Measurements from ENCODE around the gene FANCD2.
"Not testable (repeated sequence)": the region's sequence is repeated elsewhere in the genome, so short reads cannot be mapped to it uniquely, and the experiment has no call there.

The FANCD2 gene

GRCh38 chr3:10115326-10116137 lies 89.3 kb downstream of the FANCD2 start, which contains the start of gene BRK1:
TSS of gene BRK1 (plus strand) at chr3:10115675. CDS start at chr3:10115702, 27 bp downstream.
- peak; percentile 90 to 92 for DNase-seq

- DNase-seq: no peak
Observed at GRCh38 chr3:10116138-10116460, 89.9 kb downstream of the FANCD2 start.

- DNase-seq: no peak
Observed at GRCh38 chr3:10116928-10117327, 90.7 kb downstream of the FANCD2 start.

- DNase-seq: no peak
Observed at GRCh38 chr3:10119376-10119775, 93.1 kb downstream of the FANCD2 start.

GRCh38 chr3:10121064-10121463 lies 94.8 kb downstream of the FANCD2 start:
- DNase-seq: no peak

- no peak for DNase-seq
Observed at GRCh38 chr3:10122724-10123123, 96.5 kb downstream of the FANCD2 start.

GRCh38 chr3:10135872-10136271 lies 109.6 kb downstream of the FANCD2 start:
- not testable (repeated sequence) for DNase-seq

GRCh38 chr3:10136426-10137005 lies 110.3 kb downstream of the FANCD2 start:
- no peak for DNase-seq

GRCh38 chr3:10137178-10137577 lies 110.9 kb downstream of the FANCD2 start:
- no peak for DNase-seq

- no peak for DNase-seq
Observed at GRCh38 chr3:10140996-10141546, 114.8 kb downstream of the FANCD2 start.

- DNase-seq: no peak
Observed at GRCh38 chr3:10142707-10143560, 116.7 kb downstream of the FANCD2 start.

- no peak for DNase-seq
Observed at GRCh38 chr3:10145685-10146084, 119.4 kb downstream of the FANCD2 start.

- no peak for DNase-seq
Observed at GRCh38 chr3:10149226-10149625, 123.0 kb downstream of the FANCD2 start.

- no peak for DNase-seq
Observed at GRCh38 chr3:10150987-10151386, 124.8 kb downstream of the FANCD2 start.
